Diencephalon (tissue), 1 donor: ENCODE data around the gene YIPF7. TPM values are rescaled to one million over a fixed set of nuclear protein-coding genes. Genes with fewer than 3 reads are reported as not detected.

Experiments used
- total RNA-seq: library from RNA; depleted of rRNA; stranded (reverse); fragments of >200 nt; gene quantifications from one replicate; pipeline ENCODE4 v1.2.3, GENCODE V29; 2014

YIPF7 gene
- 3.5 TPM for total RNA-seq

GRCh38 chr4:44651425-44651824 lies at the start of gene YIPF7:
TSS of gene YIPF7 (minus strand) at chr4:44651625. CDS start at chr4:44650100, 1,525 bp downstream.

GRCh38 chr4:44678094-44679041 lies 26.9 kb upstream of the YIPF7 start, which contains the start of gene GUF1:
TSS of gene GUF1 (plus strand) at chr4:44678420. CDS start at chr4:44678623, 203 bp downstream.

Other genes with a start within 250 kb of the YIPF7 start
- 9.5 TPM for gene KCTD8, start 202.8 kb downstream of the YIPF7 start, total RNA-seq
- 42.0 TPM for gene GUF1, start 26.8 kb upstream of the YIPF7 start, total RNA-seq
- 33.7 TPM for gene GNPDA2, start 74.9 kb upstream of the YIPF7 start, total RNA-seq